B cell (primary cell): ENCODE measurements around the gene BIN2. TPM values are rescaled to one million over a fixed set of nuclear protein-coding genes. Genes with fewer than 3 reads are reported as not detected.
A peak's percentile ranks its signal among the peaks of the same experiment; 100 is the strongest.

Experiments
- ATAC-seq: fragments of 200-7000 bp; cut with Tn5 transposase; one replicate; pipeline ENCODE4 v1.10.0; 2021; ENCODE audit warnings: low read depth, mild to moderate bottlenecking, moderate number of reproducible peaks, moderate library complexity
- CTCF ChIA-PET: fragments of 350-600 bp; sonication (Branson Sonifier 250); formaldehyde crosslinking; loops from one replicate; lab custom pipeline; 2021; ENCODE audit warnings: antibody characterized with exemption, inconsistent platforms; lab: Charles Lee
- POLR2A ChIA-PET: fragments of 350-600 bp; sonication (Branson Sonifier 250); formaldehyde crosslinking; loops from one replicate; lab custom pipeline; 2021; ENCODE audit warnings: antibody characterized with exemption; lab: Charles Lee
- DNase-seq: peaks from one replicate; pipeline ENCODE4 v3.0.0; 2013
- H2AFZ ChIP-seq: 2 replicates; pipeline ENCODE4 v1.6.1; 2012; ENCODE audit warnings: mild to moderate bottlenecking, low read depth, low read length; ENCODE audit not compliant: insufficient read depth, poor library complexity, severe bottlenecking
- H3K27ac ChIP-seq, 2 donors: 1 replicate in 1 of 2; 2 replicates in 1 of 2; pipeline ENCODE4 v1.5.1; 2012 to 2013; ENCODE audit warnings: low read length in 2 of 2, mild to moderate bottlenecking in 2 of 2, moderate library complexity in 1 of 2
- H3K27me3 ChIP-seq, 4 experiments: fragments of 200-600 bp in 1 of 4; sonication (generic) in 1 of 4; replicated peaks in 1 of 4; 1 replicate in 2 of 4; 2 replicates in 2 of 4; pipeline versions ENCODE4 v1.6.1 to v1.7.0; 2013 to 2016; ENCODE audit warnings: low read length in 3 of 4, mild to moderate bottlenecking in 2 of 4, mixed read lengths in 1 of 4, moderate library complexity in 1 of 4; ENCODE audit not compliant: insufficient read depth in 4 of 4, control insufficient read depth in 3 of 4; ENCODE audit errors: control extremely low read depth in 1 of 4
- H3K36me3 ChIP-seq, 2 experiments: replicated peaks in 1 of 2; 1 replicate in 1 of 2; 2 replicates in 1 of 2; pipeline versions ENCODE4 v1.6.1 to v1.7.1; 2013; ENCODE audit warnings: low read length in 1 of 2; ENCODE audit not compliant: insufficient read depth in 2 of 2, control insufficient read depth in 1 of 2; ENCODE audit errors: control extremely low read depth in 1 of 2, extremely low read depth in 1 of 2
- H3K4me1 ChIP-seq, 2 donors: fragments of 200-600 bp in 1 of 2; sonication (generic) in 1 of 2; 1 replicate in 1 of 2; 2 replicates in 1 of 2; pipeline versions ENCODE4 v1.5.1 to v1.6.1; 2013 to 2017; ENCODE audit warnings: low read length in 2 of 2; ENCODE audit not compliant: control insufficient read depth in 2 of 2, insufficient read depth in 2 of 2
- H3K4me2 ChIP-seq: replicated peaks from 2 replicates; pipeline ENCODE3; 2012; ENCODE audit warnings: mild to moderate bottlenecking, low read depth, low read length; ENCODE audit not compliant: poor library complexity, severe bottlenecking
- H3K4me3 ChIP-seq, 5 experiments: fragments of 200-600 bp in 1 of 5; sonication (generic) in 1 of 5; 1 replicate in 3 of 5; 2 replicates in 2 of 5; pipeline versions ENCODE4 v1.5.1 to v1.7.0; 2011 to 2016; ENCODE audit warnings: low read length in 4 of 5, mild to moderate bottlenecking in 4 of 5, low read depth in 2 of 5, control low read depth in 1 of 5, moderate library complexity in 1 of 5; ENCODE audit not compliant: insufficient read depth in 1 of 5; ENCODE audit errors: control extremely low read depth in 1 of 5, extremely low read depth in 1 of 5
- H3K79me2 ChIP-seq: fragments of 200-600 bp; sonication (generic); one replicate; pipeline ENCODE4 v1.6.0; 2016; ENCODE audit warnings: low read length; ENCODE audit not compliant: control insufficient read depth, insufficient read depth
- H3K9ac ChIP-seq: fragments of 200-600 bp; sonication (generic); 2 replicates; pipeline ENCODE4 v1.6.1; 2017; ENCODE audit warnings: mild to moderate bottlenecking, low read length, moderate library complexity
- H3K9me3 ChIP-seq, 3 donors: one replicate each; pipeline versions ENCODE4 v1.6.1 to v1.7.1; 2013; ENCODE audit warnings: low read length in 2 of 3; ENCODE audit not compliant: control insufficient read depth in 2 of 3, insufficient read depth in 1 of 3; ENCODE audit errors: control extremely low read depth in 1 of 3
- H4K20me1 ChIP-seq: 2 replicates; pipeline ENCODE4 v1.6.0; 2012; ENCODE audit warnings: mild to moderate bottlenecking, low read length; ENCODE audit not compliant: insufficient read depth, control insufficient read depth, poor library complexity, severe bottlenecking
- H3K27ac Mint-ChIP-seq: one replicate; pipeline ENCODE4 v1.8.0; 2021; ENCODE audit warnings: mixed read lengths
- H3K27me3 Mint-ChIP-seq: one replicate; pipeline ENCODE4 v1.8.0; 2021; ENCODE audit warnings: mixed read lengths
- H3K4me1 Mint-ChIP-seq: one replicate; pipeline ENCODE4 v1.8.0; 2021; ENCODE audit warnings: mixed read lengths
- H3K4me3 Mint-ChIP-seq: one replicate; pipeline ENCODE4 v1.8.0; 2021; ENCODE audit warnings: mixed read lengths
- H3K9me3 Mint-ChIP-seq: one replicate; pipeline ENCODE4 v1.8.0; 2022; ENCODE audit warnings: mixed read lengths; ENCODE audit not compliant: insufficient read depth
- EZH2 ChIP-seq: IDR thresholded peaks from 2 replicates; pipeline ENCODE4 v1.6.1; 2012; ENCODE audit warnings: borderline replicate concordance, low read depth, mild to moderate bottlenecking, moderate library complexity, low read length; ENCODE audit not compliant: insufficient read depth, poor library complexity, severe bottlenecking
- WGBS: methylation state at CpG from one replicate; pipeline ENCODE4 v1.1.5; 2013; ENCODE audit warnings: missing lambda C conversion rate; ENCODE audit not compliant: insufficient coverage; 5-methylcytosine and 5-hydroxymethylcytosine counted together
- intact Hi-C: fragments of 100-400 bp; cut with micrococcal nuclease; formaldehyde crosslinking; loops from one replicate; pipeline ENCODE4 v1.10.0; 2022
- polyA plus RNA-seq: library from polyadenylated mRNA; depleted of rRNA; stranded (reverse); fragments of >200 nt; gene quantifications from 2 replicates; pipeline ENCODE4 v1.2.3, GENCODE V29; 2012
- total RNA-seq, 2 donors: library from RNA; stranded (reverse); fragments of 120-200 nt in 1 of 2; gene quantifications; 1 replicate in 1 of 2; 2 replicates in 1 of 2; pipeline versions ENCODE4 v1.2.3 to v1.2.4, GENCODE V29; 2013 to 2022
- TF ChIP-seq, protein P1 (sequence below): fragments of 200-600 bp; IDR thresholded peaks from one replicate; pipeline ENCODE4 v1.8.0; 2022; ENCODE audit warnings: antibody characterized with exemption, mild to moderate bottlenecking

Gene BIN2
- total and polyA plus RNA-seq, 2 donors (not counting 1 experiment from before 2014, with no cell fraction given) = 41.5 to 100 TPM

DNA sequence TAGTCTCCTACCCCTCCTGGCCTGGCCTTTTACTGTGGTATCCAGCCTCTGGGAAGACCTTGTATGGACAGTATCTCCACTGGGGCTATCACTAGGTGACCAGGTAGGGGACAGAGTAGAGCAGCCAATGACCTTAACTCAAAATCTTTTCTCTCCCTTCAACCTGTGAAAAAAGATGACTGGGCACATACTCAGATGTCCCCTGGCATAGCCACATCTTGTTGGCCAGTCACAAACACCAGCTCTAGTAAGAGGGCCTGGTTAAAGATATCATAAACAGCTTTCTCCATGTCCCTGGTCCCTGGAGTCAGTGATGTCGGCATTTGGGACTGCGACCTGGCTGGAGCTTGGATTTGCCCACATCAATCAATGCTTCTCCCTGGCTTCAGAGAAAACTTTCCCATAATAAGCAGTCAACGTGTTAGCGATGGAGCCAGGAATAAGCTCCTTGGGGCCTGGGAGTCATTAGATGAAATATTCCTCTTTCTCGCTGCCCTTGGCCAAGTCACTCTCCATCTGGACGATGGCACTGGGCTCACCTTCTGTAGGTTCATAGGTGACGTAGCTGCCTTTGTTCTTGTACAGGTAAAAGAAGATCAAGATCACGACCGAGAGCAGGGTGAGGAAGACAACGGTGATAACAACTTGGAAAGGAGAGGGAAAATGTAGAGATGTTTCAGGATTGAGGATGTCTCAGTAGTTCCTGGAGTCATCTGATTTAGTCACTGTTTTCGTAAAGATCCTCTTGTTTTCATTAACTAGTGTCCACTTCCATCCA is 78.3 kb downstream of the BIN2 start:
- Histone ChIP-seq H3K9me3 (no peaks in the 10 kb centered on the region), H4K20me1 (peaks cover 30% of the 10 kb centered on the region), H3K9ac (no peak overlapping the region), H3K4me3 (no peak overlapping the region), H3K79me2 (peaks cover 18% of the 10 kb centered on the region), H3K27me3 (no peaks in the 10 kb centered on the region), H3K4me1 (peaks cover 32 to 40% of the 10 kb centered on the region in 2 donors), H3K36me3 (peaks cover 2 to 54% of the 10 kb centered on the region in 2 experiments), H2AFZ (no peak overlapping the region), H3K4me2 (peak overlapping the region; percentile 58), H3K27ac (peak overlapping the region in 1 of 2 donors; percentile 78)
- intact Hi-C loops = loop anchor here (10.0 kb wide), 1 partner anchor 481 kb away; the partner anchor contains the start of gene ATF1
- TF ChIP-seq, protein P1, sequence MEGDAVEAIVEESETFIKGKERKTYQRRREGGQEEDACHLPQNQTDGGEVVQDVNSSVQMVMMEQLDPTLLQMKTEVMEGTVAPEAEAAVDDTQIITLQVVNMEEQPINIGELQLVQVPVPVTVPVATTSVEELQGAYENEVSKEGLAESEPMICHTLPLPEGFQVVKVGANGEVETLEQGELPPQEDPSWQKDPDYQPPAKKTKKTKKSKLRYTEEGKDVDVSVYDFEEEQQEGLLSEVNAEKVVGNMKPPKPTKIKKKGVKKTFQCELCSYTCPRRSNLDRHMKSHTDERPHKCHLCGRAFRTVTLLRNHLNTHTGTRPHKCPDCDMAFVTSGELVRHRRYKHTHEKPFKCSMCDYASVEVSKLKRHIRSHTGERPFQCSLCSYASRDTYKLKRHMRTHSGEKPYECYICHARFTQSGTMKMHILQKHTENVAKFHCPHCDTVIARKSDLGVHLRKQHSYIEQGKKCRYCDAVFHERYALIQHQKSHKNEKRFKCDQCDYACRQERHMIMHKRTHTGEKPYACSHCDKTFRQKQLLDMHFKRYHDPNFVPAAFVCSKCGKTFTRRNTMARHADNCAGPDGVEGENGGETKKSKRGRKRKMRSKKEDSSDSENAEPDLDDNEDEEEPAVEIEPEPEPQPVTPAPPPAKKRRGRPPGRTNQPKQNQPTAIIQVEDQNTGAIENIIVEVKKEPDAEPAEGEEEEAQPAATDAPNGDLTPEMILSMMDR = no peak
- TF ChIP-seq EZH2 = no peak
- peak overlapping the region; percentile 91 for H3K27ac Mint-ChIP-seq
- 93% methylated on average over 8 of the region's 11 CpGs for WGBS
- no peak for ATAC-seq
- H3K4me1 Mint-ChIP-seq = peaks cover 53% of the 10 kb centered on the region
- no peaks in the 10 kb centered on the region for H3K27me3 Mint-ChIP-seq
- no peaks in the 10 kb centered on the region for H3K9me3 Mint-ChIP-seq
- DNase-seq = peak; percentile 29
- no peak overlapping the region for H3K4me3 Mint-ChIP-seq
- POLR2A ChIA-PET = no interaction called here
- CTCF ChIA-PET = interaction anchor here (1.5 kb wide), 1 partner anchor 27 kb away, joined by 4 read pairs; the partner anchor contains the start of gene POU6F1

DNA sequence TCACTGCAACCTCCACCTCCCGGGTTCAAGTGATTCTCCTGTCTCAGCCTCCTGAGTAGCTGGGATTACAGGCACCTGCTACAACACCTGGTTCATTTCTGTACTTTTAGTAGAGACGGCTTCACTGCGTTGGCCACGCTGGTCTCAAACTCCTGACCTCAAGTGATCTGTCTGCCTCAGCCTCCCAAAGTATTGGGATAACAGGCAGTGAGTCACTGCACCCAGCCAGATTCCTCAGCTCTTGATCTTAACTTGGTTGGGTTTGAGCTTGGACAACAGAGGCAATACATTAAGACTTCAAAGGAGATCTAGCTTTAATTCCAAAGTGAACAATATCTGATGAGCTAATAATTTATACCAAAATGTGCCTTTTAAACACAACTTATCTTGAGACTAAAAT is 79.7 kb downstream of the BIN2 start:
- H3K4me1 ChIP-seq = peaks cover 42 to 51% of the 10 kb centered on the region in 2 donors
- CTCF ChIA-PET = interaction anchor here (0.7 to 1.8 kb wide), 3 partner anchors 14 to 427 kb away, joined by 3 to 5 read pairs (median 3); no protein-coding TSS in a partner anchor

More for the DNA sequence above, 79.7 kb downstream of the BIN2 start:
- DNase-seq (no peak), ATAC-seq (no peak)
- Histone ChIP-seq H3K27ac (no peak overlapping the region), H3K9me3 (no peaks in the 10 kb centered on the region), H3K27me3 (no peaks in the 10 kb centered on the region), H3K36me3 (peaks cover 2 to 59% of the 10 kb centered on the region in 2 experiments), H3K79me2 (peaks cover 31% of the 10 kb centered on the region), H2AFZ (no peak overlapping the region), H3K9ac (no peak overlapping the region), H3K4me2 (no peak overlapping the region), H4K20me1 (peaks cover 44% of the 10 kb centered on the region), H3K4me3 (no peak overlapping the region)
- POLR2A ChIA-PET = interaction anchor here (0.6 to 1.0 kb wide), 3 partner anchors 33 to 161 kb away, joined by 5 to 7 read pairs (median 7); partner anchors contain the start of gene CSRNP2
- 87% methylated on average over 4 of the region's 4 CpGs for WGBS
- Mint-ChIP-seq H3K4me3 (no peak overlapping the region), H3K4me1 (peaks cover 63% of the 10 kb centered on the region), H3K27me3 (no peaks in the 10 kb centered on the region), H3K9me3 (no peaks in the 10 kb centered on the region), H3K27ac (peak overlapping the region; percentile 50)
- no peak for TF ChIP-seq EZH2
- TF ChIP-seq, protein P1 = no peak
- intact Hi-C loops = loop anchor here (10.0 kb wide), 1 partner anchor 479 kb away; the partner anchor contains the start of gene ATF1
